H1 (cell line): Measurements from ENCODE around the gene PRODH.
"Not testable (repeated sequence)": the region's sequence is repeated elsewhere in the genome, so short reads cannot be mapped to it uniquely, and the experiment has no call there.

Experiments
- CEBPB ChIP-seq: IDR thresholded peaks from 2 replicates; pipeline ENCODE4 v1.6.1; 2012; ENCODE audit warnings: low read depth, low read length
- CTCF ChIP-seq, 3 experiments: IDR thresholded peaks; 1 replicate in 2 of 3; 2 replicates in 1 of 3; pipeline versions ENCODE4 v1.5.1 to v1.6.1; 2011; ENCODE audit warnings: low read length in 3 of 3, mild to moderate bottlenecking in 3 of 3, inconsistent platforms in 2 of 3, low read depth in 1 of 3, moderate library complexity in 1 of 3; ENCODE audit not compliant: insufficient read depth in 1 of 3; ENCODE audit errors: control extremely low read depth in 1 of 3
- EZH2 ChIP-seq: fragments of 200-600 bp; sonication (generic); IDR thresholded peaks from 2 replicates; pipeline ENCODE4 v1.7.1; 2012; ENCODE audit warnings: low read depth, mild to moderate bottlenecking, moderate library complexity, low read length, inconsistent platforms; ENCODE audit not compliant: severe bottlenecking
- KDM1A ChIP-seq: fragments of 200-600, 300-600 bp; sonication (generic); IDR thresholded peaks from 2 replicates; pipeline ENCODE4 v1.7.1; 2016; ENCODE audit warnings: mild to moderate bottlenecking, low read length, borderline replicate concordance
- POLR2A ChIP-seq, 2 experiments: IDR thresholded peaks; 1 replicate in 1 of 2; 2 replicates in 1 of 2; pipeline ENCODE4 v1.6.1; 2011; ENCODE audit warnings: low read depth in 2 of 2, low read length in 2 of 2, mild to moderate bottlenecking in 2 of 2; ENCODE audit errors: control extremely low read depth in 1 of 2
- POLR2AphosphoS5 ChIP-seq: IDR thresholded peaks from 2 replicates; pipeline ENCODE4 v1.6.1; 2011; ENCODE audit warnings: low read depth, low read length
- SRF ChIP-seq: IDR thresholded peaks from 2 replicates; pipeline ENCODE4 v1.6.1; 2011; ENCODE audit warnings: mild to moderate bottlenecking, low read depth, low read length, moderate library complexity
- TBP ChIP-seq: IDR thresholded peaks from 2 replicates; pipeline ENCODE4 v1.6.1; 2011; ENCODE audit warnings: low read depth, low read length, improper control_type of control experiment

DNA sequence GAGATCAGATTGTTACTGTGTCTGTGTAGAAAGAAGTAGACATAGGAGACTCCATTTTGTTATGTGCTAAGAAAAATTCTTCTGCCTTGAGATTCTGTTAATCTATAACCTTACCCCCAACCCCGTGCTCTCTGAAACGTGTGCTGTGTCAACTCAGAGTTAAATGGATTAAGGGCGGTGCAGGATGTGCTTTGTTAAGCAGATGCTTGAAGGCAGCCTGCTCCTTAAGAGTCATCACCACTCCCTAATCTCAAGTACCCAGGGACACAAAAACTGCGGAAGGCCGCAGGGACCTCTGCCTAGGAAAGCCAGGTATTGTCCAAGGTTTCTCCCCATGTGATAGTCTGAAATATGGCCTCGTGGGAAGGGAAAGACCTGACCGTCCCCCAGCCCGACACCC, 2.6 kb upstream of the PRODH start:
- TF ChIP-seq CTCF (IDR thresholded peaks at IDR 0.05; ENCODE audit: control extremely low read depth in 1 of 3, insufficient read depth in 1 of 3, low read depth in 1 of 3, low read length in 3 of 3); EZH2; SRF; KDM1A; CEBPB; POLR2AphosphoS5; TBP; POLR2A (IDR thresholded peaks at IDR 0.05; ENCODE audit: control extremely low read depth in 1 of 2, low read depth in 2 of 2, low read length in 2 of 2): not testable (repeated sequence)
